Measurements from ENCODE around the gene CMSS1. TPM values are rescaled to one million over a fixed set of nuclear protein-coding genes. Genes with fewer than 3 reads are reported as not detected.

CMSS1 gene
- total and polyA plus RNA-seq, 8 donors: 2.7 to 33.3 (median 22.1) TPM

DNA sequence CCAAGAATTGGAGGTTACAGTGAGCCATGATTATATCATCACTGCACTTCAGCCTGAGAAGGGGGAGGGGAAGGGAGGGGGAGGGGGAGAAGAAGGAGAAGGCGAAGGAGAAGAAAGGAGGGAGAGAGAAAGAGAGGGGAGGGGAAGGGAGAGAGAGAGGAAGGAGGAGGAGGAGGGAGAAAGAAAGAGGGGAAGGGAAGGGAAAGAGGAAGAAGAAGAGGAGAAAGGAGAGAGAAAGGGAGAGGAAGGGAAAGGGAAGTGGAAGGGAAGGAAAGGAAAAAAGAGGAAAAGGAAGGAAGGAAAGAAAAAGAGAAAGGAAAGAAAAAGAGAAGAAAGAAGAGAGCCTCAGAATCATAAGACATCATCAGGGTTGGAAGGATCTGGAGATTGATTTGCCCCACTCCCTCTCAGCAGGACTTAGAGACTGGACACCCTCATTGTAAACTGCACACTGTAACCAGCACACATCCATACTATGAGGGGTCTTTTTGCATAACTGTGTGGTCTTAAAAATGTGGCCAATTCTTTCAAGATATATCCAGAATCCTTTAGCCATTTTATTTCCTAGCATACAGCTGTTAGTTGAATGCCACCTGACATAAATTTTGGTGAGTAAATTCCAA lies 130.9 kb downstream of the CMSS1 start:
- TF ChIP-seq, protein P1, sequence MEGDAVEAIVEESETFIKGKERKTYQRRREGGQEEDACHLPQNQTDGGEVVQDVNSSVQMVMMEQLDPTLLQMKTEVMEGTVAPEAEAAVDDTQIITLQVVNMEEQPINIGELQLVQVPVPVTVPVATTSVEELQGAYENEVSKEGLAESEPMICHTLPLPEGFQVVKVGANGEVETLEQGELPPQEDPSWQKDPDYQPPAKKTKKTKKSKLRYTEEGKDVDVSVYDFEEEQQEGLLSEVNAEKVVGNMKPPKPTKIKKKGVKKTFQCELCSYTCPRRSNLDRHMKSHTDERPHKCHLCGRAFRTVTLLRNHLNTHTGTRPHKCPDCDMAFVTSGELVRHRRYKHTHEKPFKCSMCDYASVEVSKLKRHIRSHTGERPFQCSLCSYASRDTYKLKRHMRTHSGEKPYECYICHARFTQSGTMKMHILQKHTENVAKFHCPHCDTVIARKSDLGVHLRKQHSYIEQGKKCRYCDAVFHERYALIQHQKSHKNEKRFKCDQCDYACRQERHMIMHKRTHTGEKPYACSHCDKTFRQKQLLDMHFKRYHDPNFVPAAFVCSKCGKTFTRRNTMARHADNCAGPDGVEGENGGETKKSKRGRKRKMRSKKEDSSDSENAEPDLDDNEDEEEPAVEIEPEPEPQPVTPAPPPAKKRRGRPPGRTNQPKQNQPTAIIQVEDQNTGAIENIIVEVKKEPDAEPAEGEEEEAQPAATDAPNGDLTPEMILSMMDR (IDR thresholded peaks at IDR 0.05): no peak
- TF ChIP-seq EP300 (IDR thresholded peaks at IDR 0.05): no peak
- no peak for TF ChIP-seq POLR2A (IDR thresholded peaks at IDR 0.05)
- no peak for TF ChIP-seq POLR2AphosphoS5 (IDR thresholded peaks at IDR 0.05)
- no peaks in the 10 kb centered on the region for H3K27me3 ChIP-seq
- no peaks in the 10 kb centered on the region for H3K9me3 ChIP-seq
- no peak overlapping the region for H3K4me3 ChIP-seq
- DNase-seq: no peak
- WGBS, 5 donors: 88 to 95% (median 90%) methylated on average over 1 of the region's 1 CpG
- H3K27ac ChIP-seq: peak overlapping the region in 4 of 5 donors; percentile 42 to 75 (median 64)
- intact Hi-C loops (cut with DNase I; ENCODE audit: low total_unique reads): no loop called here
- H3K4me1 ChIP-seq: peaks cover 20 to 77% (median 37%) of the 10 kb centered on the region in 4 donors
- no peaks in the 10 kb centered on the region for H3K36me3 ChIP-seq

DNA sequence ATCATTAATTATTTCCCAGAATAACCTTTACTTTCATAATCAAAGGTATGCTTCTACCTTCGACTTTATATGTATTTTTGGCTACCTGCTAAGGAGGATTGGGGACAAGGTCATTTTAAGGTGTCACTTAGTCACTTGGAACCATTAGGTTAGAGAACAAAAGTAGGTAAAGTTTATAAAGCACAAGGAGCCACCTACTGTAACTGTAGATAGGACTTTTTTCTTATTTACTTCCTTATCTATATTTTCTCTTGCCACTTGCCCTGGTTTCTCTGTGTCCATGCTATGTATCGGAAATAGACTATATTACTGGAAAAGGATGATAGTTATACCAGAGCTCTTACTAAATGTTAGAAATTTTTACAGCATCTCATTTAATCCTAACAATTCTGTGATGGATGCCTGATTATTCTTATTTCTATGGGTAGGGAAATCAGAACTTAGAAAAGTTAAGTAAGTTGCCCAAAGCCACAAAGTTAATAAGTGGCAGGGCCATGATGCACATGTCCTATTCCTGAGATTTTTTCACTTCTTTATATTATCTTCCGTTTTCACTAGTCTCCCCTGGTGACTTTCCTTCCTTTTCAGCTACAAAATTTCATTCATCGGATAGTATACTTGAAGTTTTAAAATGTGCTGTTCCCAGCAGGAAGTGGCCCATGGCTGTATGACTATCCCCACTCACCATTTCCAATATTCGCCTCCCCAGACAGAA lies 132.5 kb downstream of the CMSS1 start:
- no peak for DNase-seq
- Histone ChIP-seq H3K36me3 (no peaks in the 10 kb centered on the region), H3K27ac (peak overlapping the region; percentile 55 to 75 (median 60)), H3K27me3 (no peaks in the 10 kb centered on the region), H3K4me1 (peaks cover 8 to 72% (median 26%) of the 10 kb centered on the region in 4 donors), H3K9me3 (no peaks in the 10 kb centered on the region), H3K4me3 (no peak overlapping the region)
- WGBS, 5 donors: 58 to 76% (median 63%) methylated on average over 5 of the region's 5 CpGs
- TF ChIP-seq EP300 (IDR thresholded peaks at IDR 0.05) (no peak), POLR2AphosphoS5 (IDR thresholded peaks at IDR 0.05) (peak in 1 of 3 donors; percentile 18)
- intact Hi-C loops (cut with DNase I; ENCODE audit: low total_unique reads): no loop called here

DNA sequence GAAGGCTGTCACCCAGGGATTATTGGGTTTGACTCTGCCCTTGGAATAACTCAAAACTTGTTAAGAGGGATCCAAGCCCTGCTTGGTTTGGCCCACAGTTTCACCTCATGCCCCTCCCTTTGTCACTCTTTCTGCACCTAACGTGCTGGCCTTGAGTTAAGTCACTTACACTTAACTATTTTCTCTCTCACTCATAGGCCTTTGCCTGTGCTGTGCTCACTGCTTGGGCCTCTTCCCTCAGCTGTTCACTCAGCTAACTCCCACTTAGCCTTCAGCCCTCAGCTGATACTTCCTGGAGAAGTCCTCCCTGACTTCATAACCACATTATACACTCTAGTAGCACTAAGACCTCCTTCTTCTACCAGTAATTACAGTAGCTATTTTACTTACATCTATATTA lies 133.3 kb downstream of the CMSS1 start:
- peaks cover 2 to 69% (median 25%) of the 10 kb centered on the region in 4 donors for H3K4me1 ChIP-seq
- DNase-seq: no peak
- peak overlapping the region; percentile 48 to 75 (median 59) for H3K27ac ChIP-seq
- intact Hi-C loops (cut with DNase I; ENCODE audit: low total_unique reads): no loop called here
- no peaks in the 10 kb centered on the region for H3K36me3 ChIP-seq
- H3K9me3 ChIP-seq: no peaks in the 10 kb centered on the region
- H3K27me3 ChIP-seq: no peaks in the 10 kb centered on the region
- no peak overlapping the region for H3K4me3 ChIP-seq
- no peak for TF ChIP-seq POLR2A (IDR thresholded peaks at IDR 0.05)
- TF ChIP-seq, protein P1 (IDR thresholded peaks at IDR 0.05): no peak
- no peak for TF ChIP-seq EP300 (IDR thresholded peaks at IDR 0.05)
- no peak for TF ChIP-seq POLR2AphosphoS5 (IDR thresholded peaks at IDR 0.05)
- WGBS, 5 donors: 32 to 58% (median 44%) methylated on average over 1 of the region's 1 CpG

DNA sequence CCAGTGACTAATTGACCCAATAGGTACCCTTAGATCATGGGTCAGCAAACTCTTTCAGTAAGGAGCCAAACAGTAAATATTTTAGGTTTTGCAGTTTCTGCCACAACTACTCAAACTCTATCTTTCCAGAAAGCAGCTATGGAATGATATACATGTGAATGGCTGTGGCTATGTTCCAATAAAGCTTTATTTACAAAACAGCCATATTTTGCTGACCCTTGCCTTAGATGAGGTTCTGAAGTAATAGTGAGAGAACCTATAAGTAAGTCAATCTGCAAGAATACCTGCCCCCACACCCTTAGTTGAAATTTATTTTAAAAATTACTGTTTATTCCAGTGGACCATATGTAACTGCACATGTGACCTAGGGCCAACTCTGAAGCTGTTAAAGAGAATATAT lies 134.0 kb downstream of the CMSS1 start:
- Histone ChIP-seq H3K9me3 (no peaks in the 10 kb centered on the region), H3K4me3 (no peak overlapping the region), H3K27ac (peak overlapping the region in 1 of 5 donors; percentile 75), H3K27me3 (no peaks in the 10 kb centered on the region), H3K36me3 (no peaks in the 10 kb centered on the region), H3K4me1 (peaks cover 0 to 69% (median 25%) of the 10 kb centered on the region in 4 donors)
- no peak for DNase-seq
- intact Hi-C loops (cut with DNase I; ENCODE audit: low total_unique reads): no loop called here
- no peak for TF ChIP-seq POLR2AphosphoS5 (IDR thresholded peaks at IDR 0.05)
- TF ChIP-seq, protein P1 (IDR thresholded peaks at IDR 0.05): no peak
- TF ChIP-seq EP300 (IDR thresholded peaks at IDR 0.05): no peak
- TF ChIP-seq POLR2A (IDR thresholded peaks at IDR 0.05): no peak
